Epidermal melanocyte (primary cell): ENCODE data around the gene NDUFAF8.

ENCODE experiments used
- DNase-seq: peaks from one replicate; pipeline ENCODE4 v3.0.0; 2011; ENCODE audit warnings: low spot score; ENCODE audit not compliant: insufficient read length

Gene NDUFAF8

GRCh38 chr17:81238490-81238814, 666 bp upstream of the NDUFAF8 start:
- no peak for DNase-seq

- no peak for DNase-seq
Observed at GRCh38 chr17:81239714-81240555, 817 bp downstream of the NDUFAF8 start.

GRCh38 chr17:81240761-81241160, 1.6 kb downstream of the NDUFAF8 start:
- no peak for DNase-seq

- DNase-seq = no peak
Observed at GRCh38 chr17:81241203-81241602, 2.1 kb downstream of the NDUFAF8 start.

GRCh38 chr17:81241648-81242420, 2.7 kb downstream of the NDUFAF8 start:
- no peak for DNase-seq

GRCh38 chr17:81242421-81243332, 3.6 kb downstream of the NDUFAF8 start:
- DNase-seq = no peak

- no peak for DNase-seq
Observed at GRCh38 chr17:81243333-81243664, 4.2 kb downstream of the NDUFAF8 start.

- no peak for DNase-seq
Observed at GRCh38 chr17:81244358-81245023, 5.4 kb downstream of the NDUFAF8 start.

- no peak for DNase-seq
Observed at GRCh38 chr17:81245024-81245664, 6.0 kb downstream of the NDUFAF8 start.

- DNase-seq = no peak
Observed at GRCh38 chr17:81245665-81246342, 6.7 kb downstream of the NDUFAF8 start.

GRCh38 chr17:81246343-81246670, 7.2 kb downstream of the NDUFAF8 start:
- no peak for DNase-seq

GRCh38 chr17:81246679-81247338, 7.7 kb downstream of the NDUFAF8 start:
- DNase-seq = no peak

GRCh38 chr17:81247339-81247990, 8.3 kb downstream of the NDUFAF8 start:
- no peak for DNase-seq

- DNase-seq = no peak
Observed at GRCh38 chr17:81248649-81249048, 9.5 kb downstream of the NDUFAF8 start.

- no peak for DNase-seq
Observed at GRCh38 chr17:81249223-81250040, 10.3 kb downstream of the NDUFAF8 start.

- DNase-seq = no peak
Observed at GRCh38 chr17:81250286-81251093, 11.4 kb downstream of the NDUFAF8 start.

- DNase-seq = no peak
Observed at GRCh38 chr17:81251094-81251708, 12.1 kb downstream of the NDUFAF8 start.
